Fibroblast of skin of left quadriceps (primary cell): ENCODE results near the gene UBAC2.

ENCODE experiments used
- DNase-seq, 2 experiments: peaks; one replicate each; pipeline ENCODE4 v3.0.0-alpha.2; 2013; ENCODE audit warnings: low read depth in 2 of 2

The UBAC2 gene

DNA sequence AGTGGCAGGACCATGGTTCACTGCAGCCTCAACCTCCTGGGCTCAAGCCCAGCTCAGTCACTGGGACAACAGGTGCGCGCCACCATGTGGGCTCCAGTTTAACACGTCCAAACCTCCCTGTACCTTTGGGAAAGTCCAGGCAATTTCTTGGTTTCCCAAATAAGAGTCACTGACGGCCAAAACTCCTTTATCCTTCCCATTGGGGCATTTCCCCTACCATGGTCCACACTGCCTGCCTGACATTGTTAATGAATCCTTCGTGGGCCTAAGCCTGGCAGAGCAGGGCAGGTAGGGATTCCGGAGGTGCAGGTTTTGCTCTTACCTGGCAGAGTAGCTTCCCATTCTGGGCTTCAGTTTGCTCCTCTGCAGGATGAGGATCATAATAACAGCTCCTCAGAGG lies 234.5 kb downstream of the UBAC2 start:
- no peak for DNase-seq

- DNase-seq = no peak
These were observed 235.3 kb downstream of the UBAC2 start for GRCh38 chr13:99435998-99436397.
